Activated CD4-positive, alpha-beta T cell treated with anti-CD3 and anti-CD28 coated beads for 36 hours (primary cell): Measurements from ENCODE around the gene HS2ST1. TPM values are rescaled to one million over a fixed set of nuclear protein-coding genes. Genes with fewer than 3 reads are reported as not detected.
A peak's percentile ranks its signal among the peaks of the same experiment; 100 is the strongest.
"Not testable (repeated sequence)": the region's sequence is repeated elsewhere in the genome, so short reads cannot be mapped to it uniquely, and the experiment has no call there.

Experiments
- ATAC-seq: fragments of 200-7000 bp; cut with Tn5 transposase; one replicate; pipeline ENCODE4 v1.10.0; 2021; ENCODE audit warnings: mild to moderate bottlenecking, moderate library complexity
- CTCF ChIA-PET: fragments of 350-600 bp; sonication (Branson Sonifier 250); formaldehyde crosslinking; loops from one replicate; lab custom pipeline; 2021; ENCODE audit warnings: antibody characterized with exemption; lab: Charles Lee
- POLR2A ChIA-PET: fragments of 350-600 bp; sonication (Branson Sonifier 250); formaldehyde crosslinking; loops from one replicate; lab custom pipeline; 2021; ENCODE audit warnings: antibody characterized with exemption, inconsistent platforms; lab: Charles Lee
- DNase-seq: peaks from one replicate; pipeline ENCODE4 v3.0.0-alpha.2; 2020
- H3K27ac Mint-ChIP-seq: one replicate; pipeline ENCODE4 v1.8.0; 2021; ENCODE audit warnings: mixed read lengths
- H3K27me3 Mint-ChIP-seq: one replicate; pipeline ENCODE4 v1.8.0; 2021; ENCODE audit warnings: mixed read lengths
- H3K36me3 Mint-ChIP-seq: one replicate; pipeline ENCODE4 v1.8.0; 2021; ENCODE audit warnings: low read depth, mixed read lengths
- H3K4me1 Mint-ChIP-seq: one replicate; pipeline ENCODE4 v1.8.0; 2021; ENCODE audit warnings: mixed read lengths
- H3K4me3 Mint-ChIP-seq: one replicate; pipeline ENCODE4 v1.8.0; 2021; ENCODE audit warnings: mild to moderate bottlenecking, moderate library complexity, mixed read lengths
- H3K9me3 Mint-ChIP-seq: one replicate; pipeline ENCODE4 v1.8.0; 2021; ENCODE audit warnings: low read depth, mixed read lengths
- intact Hi-C, 2 experiments: fragments of 100-400 bp; cut with DNase I in 1 of 2; cut with micrococcal nuclease in 1 of 2; formaldehyde crosslinking; loops; one replicate each; pipeline versions ENCODE4 v1.14.2 to v1.15.1; 2022 to 2024; cut with DNase I, micrococcal nuclease
- total RNA-seq, 2 experiments: library from RNA; stranded (reverse); gene quantifications; one replicate each; pipeline ENCODE4 v1.2.3, GENCODE V29; 2021

HS2ST1 gene
- total RNA-seq, 2 experiments from 2014 or later: 21.3 to 22.2 TPM

- H3K4me3 Mint-ChIP-seq, H3K27ac Mint-ChIP-seq, DNase-seq, H3K27me3 Mint-ChIP-seq, H3K4me1 Mint-ChIP-seq, intact Hi-C loops, ATAC-seq: not testable (repeated sequence)
- POLR2A ChIA-PET: interaction anchor here (0.8 kb wide), 1 partner anchor 221 kb away, joined by 3 read pairs; no protein-coding TSS in a partner anchor
- CTCF ChIA-PET: interaction anchor here (1.0 kb wide), 1 partner anchor 72 kb away, joined by 4 read pairs; no protein-coding TSS in a partner anchor
- peaks cover 23% of the 10 kb centered on the region for H3K36me3 Mint-ChIP-seq
- H3K9me3 Mint-ChIP-seq: peaks cover 18% of the 10 kb centered on the region
These were observed 99.0 kb downstream of the HS2ST1 start for GRCh38 chr1:87013385-87013784.

DNA sequence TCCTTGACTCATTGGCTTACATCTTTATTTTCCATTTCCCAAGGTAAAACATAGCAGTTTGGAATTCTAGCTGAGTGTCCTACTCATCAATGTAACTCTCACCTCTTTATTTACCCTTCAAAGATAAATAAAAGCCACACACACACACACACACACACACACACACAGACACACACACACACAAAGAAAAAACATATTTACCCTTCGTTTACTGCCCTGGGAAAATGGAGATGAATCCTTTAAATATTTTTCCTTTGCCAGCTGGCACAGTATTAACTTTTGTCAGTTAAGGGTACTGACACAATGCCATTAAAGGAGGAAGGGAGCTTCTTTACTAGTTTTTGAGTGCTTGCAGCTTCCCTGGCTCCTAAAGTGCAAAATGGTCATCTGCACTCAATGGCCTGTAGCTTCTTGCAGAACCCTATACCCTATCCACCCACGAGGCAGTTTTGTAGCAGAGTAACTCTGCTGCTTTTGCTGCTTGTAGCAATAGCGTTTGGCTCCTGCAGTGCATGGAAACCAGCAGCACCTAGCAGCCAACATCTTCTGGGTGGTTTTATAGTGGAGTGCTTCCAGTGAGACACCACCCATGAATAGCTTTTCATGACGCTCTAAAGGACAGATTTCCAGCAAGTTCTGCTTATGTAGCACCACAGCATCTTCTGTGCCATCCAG lies 103.7 kb downstream of the HS2ST1 start:
- H3K9me3 Mint-ChIP-seq: peaks cover 12% of the 10 kb centered on the region
- intact Hi-C loops: no loop called here
- H3K27ac Mint-ChIP-seq: no peak overlapping the region
- no peak for DNase-seq
- no peak for ATAC-seq
- H3K36me3 Mint-ChIP-seq: peaks cover 9% of the 10 kb centered on the region
- ChIA-PET CTCF (interaction anchor here (0.9 kb wide), 1 partner anchor 68 kb away, joined by 3 read pairs; no protein-coding TSS in a partner anchor), POLR2A (no interaction called here)
- no peaks in the 10 kb centered on the region for H3K27me3 Mint-ChIP-seq
- no peak overlapping the region for H3K4me3 Mint-ChIP-seq
- no peaks in the 10 kb centered on the region for H3K4me1 Mint-ChIP-seq

GRCh38 chr1:87023326-87023725 lies 108.9 kb downstream of the HS2ST1 start:
- ChIA-PET POLR2A (no interaction called here), CTCF (no interaction called here)
- Mint-ChIP-seq H3K36me3 (no peaks in the 10 kb centered on the region), H3K27me3 (no peaks in the 10 kb centered on the region), H3K4me1 (peaks cover 12% of the 10 kb centered on the region), H3K9me3 (no peaks in the 10 kb centered on the region), H3K4me3 (no peak overlapping the region), H3K27ac (no peak overlapping the region)
- DNase-seq (no peak), ATAC-seq (no peak)
- intact Hi-C loops: no loop called here

GRCh38 chr1:87024936-87025540 lies 110.6 kb downstream of the HS2ST1 start:
- Mint-ChIP-seq H3K27ac (no peak overlapping the region), H3K4me1 (peaks cover 12% of the 10 kb centered on the region), H3K9me3 (no peaks in the 10 kb centered on the region), H3K36me3 (no peaks in the 10 kb centered on the region), H3K4me3 (no peak overlapping the region), H3K27me3 (no peaks in the 10 kb centered on the region)
- POLR2A ChIA-PET: no interaction called here
- DNase-seq (no peak), ATAC-seq (peak; percentile 47)
- CTCF ChIA-PET: interaction anchor here (0.7 to 1.4 kb wide), 3 partner anchors 9 to 134 kb away, joined by 3 to 4 read pairs (median 4); no protein-coding TSS in a partner anchor
- intact Hi-C loops: no loop called here

- POLR2A ChIA-PET: interaction anchor here (0.7 kb wide), 1 partner anchor 33 kb away, joined by 3 read pairs; no protein-coding TSS in a partner anchor
- CTCF ChIA-PET, H3K27ac Mint-ChIP-seq, H3K27me3 Mint-ChIP-seq, intact Hi-C loops, H3K36me3 Mint-ChIP-seq, DNase-seq, H3K9me3 Mint-ChIP-seq, ATAC-seq, H3K4me3 Mint-ChIP-seq: not testable (repeated sequence)
- peaks cover 17% of the 10 kb centered on the region for H3K4me1 Mint-ChIP-seq
These were observed 113.1 kb downstream of the HS2ST1 start for GRCh38 chr1:87027561-87027960.

DNA sequence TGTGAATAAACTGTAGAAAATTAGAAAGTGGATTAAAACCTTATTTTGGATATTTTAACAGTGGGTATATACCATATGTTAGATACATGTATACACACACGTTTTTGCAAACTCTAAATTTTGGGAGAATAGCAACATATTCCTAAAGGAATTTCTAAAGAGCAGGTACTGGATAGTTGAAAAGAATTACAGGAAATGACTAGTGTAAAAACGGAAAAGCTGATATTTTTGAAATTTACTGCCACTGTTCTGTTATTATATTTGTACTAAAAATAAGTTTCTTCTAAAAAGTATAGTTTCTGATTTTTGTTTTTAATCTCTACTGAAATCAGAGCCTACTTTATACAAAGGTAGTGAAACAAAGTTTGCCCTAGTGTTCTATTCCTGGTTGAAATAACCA lies 114.1 kb downstream of the HS2ST1 start:
- Mint-ChIP-seq H3K27me3 (no peaks in the 10 kb centered on the region), H3K27ac (no peak overlapping the region), H3K4me1 (peaks cover 17% of the 10 kb centered on the region), H3K9me3 (no peaks in the 10 kb centered on the region), H3K36me3 (no peaks in the 10 kb centered on the region), H3K4me3 (no peak overlapping the region)
- ChIA-PET POLR2A (no interaction called here), CTCF (no interaction called here)
- ATAC-seq (no peak), DNase-seq (no peak)
- intact Hi-C loops: no loop called here

DNA sequence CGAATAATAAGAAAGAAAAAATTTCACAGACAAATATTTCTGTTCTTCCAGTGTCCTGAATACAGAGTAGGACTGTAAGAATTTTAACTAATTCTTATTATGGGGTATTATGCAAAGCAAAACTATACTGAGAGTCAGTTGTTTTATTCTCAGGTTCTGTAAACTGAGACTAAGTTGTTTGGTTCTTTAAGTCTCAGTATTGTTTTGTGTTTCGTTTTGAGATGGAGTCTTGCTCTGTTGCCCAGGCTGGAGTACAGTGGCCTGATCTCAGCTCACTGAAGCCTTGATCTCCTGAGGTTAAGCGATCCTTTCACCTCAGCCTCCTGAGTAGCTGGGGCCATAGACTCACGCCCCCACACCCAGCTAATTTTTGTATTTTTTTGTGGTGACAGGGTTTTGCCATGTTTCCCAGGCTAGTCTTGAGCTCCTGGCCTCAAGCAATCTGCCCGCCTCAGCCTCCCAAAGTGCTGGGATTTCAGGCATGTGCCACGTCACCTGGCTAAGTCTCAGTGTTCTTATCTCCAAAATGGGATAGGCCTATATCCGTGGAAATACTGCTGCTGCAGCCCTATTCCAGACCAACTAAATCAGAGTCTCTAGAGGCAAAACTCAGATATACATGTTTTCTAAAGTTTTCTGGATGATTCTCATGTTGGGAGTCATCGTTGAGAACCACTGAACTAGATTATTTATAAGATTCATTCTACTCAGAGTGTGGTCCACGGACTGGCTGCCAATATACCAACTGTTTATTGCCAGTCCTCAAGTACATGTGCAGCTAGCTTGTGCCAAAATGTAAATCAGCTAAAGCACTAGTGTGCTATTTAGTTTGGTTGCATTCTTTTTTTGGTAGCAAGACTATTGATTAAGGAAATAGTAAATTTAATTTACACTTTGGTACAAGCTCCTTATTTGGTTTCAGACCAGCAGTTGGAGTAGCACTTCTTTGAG lies 116.6 kb downstream of the HS2ST1 start:
- no peak overlapping the region for H3K27ac Mint-ChIP-seq
- ChIA-PET POLR2A (no interaction called here), CTCF (interaction anchor here (1.1 kb wide), 1 partner anchor 16 kb away, joined by 3 read pairs; no protein-coding TSS in a partner anchor)
- H3K27me3 Mint-ChIP-seq: no peaks in the 10 kb centered on the region
- ATAC-seq: peak; percentile 55
- H3K9me3 Mint-ChIP-seq: no peaks in the 10 kb centered on the region
- H3K4me3 Mint-ChIP-seq: no peak overlapping the region
- intact Hi-C loops: no loop called here
- no peak for DNase-seq
- peaks cover 9% of the 10 kb centered on the region for H3K4me1 Mint-ChIP-seq
- H3K36me3 Mint-ChIP-seq: no peaks in the 10 kb centered on the region

GRCh38 chr1:87034351-87034750 lies 119.9 kb downstream of the HS2ST1 start:
- intact Hi-C loops: no loop called here
- DNase-seq (no peak), ATAC-seq (no peak)
- Mint-ChIP-seq H3K9me3 (no peaks in the 10 kb centered on the region), H3K4me3 (no peak overlapping the region), H3K4me1 (peaks cover 4% of the 10 kb centered on the region), H3K27ac (no peak overlapping the region), H3K36me3 (no peaks in the 10 kb centered on the region), H3K27me3 (no peaks in the 10 kb centered on the region)
- CTCF ChIA-PET: interaction anchor here (1.3 to 1.6 kb wide), 2 partner anchors 9 to 49 kb away, joined by 4 to 5 read pairs; no protein-coding TSS in a partner anchor
- POLR2A ChIA-PET: no interaction called here

GRCh38 chr1:87039096-87039495 lies 124.7 kb downstream of the HS2ST1 start:
- POLR2A ChIA-PET: no interaction called here
- Mint-ChIP-seq H3K36me3 (no peaks in the 10 kb centered on the region), H3K9me3 (no peaks in the 10 kb centered on the region), H3K4me1 (peaks cover 22% of the 10 kb centered on the region), H3K4me3 (no peak overlapping the region), H3K27ac (no peak overlapping the region), H3K27me3 (no peaks in the 10 kb centered on the region)
- no peak for ATAC-seq
- CTCF ChIA-PET: interaction anchor here (0.7 kb wide), 1 partner anchor 206 kb away, joined by 3 read pairs; no protein-coding TSS in a partner anchor
- intact Hi-C loops: no loop called here
- DNase-seq: no peak

DNA sequence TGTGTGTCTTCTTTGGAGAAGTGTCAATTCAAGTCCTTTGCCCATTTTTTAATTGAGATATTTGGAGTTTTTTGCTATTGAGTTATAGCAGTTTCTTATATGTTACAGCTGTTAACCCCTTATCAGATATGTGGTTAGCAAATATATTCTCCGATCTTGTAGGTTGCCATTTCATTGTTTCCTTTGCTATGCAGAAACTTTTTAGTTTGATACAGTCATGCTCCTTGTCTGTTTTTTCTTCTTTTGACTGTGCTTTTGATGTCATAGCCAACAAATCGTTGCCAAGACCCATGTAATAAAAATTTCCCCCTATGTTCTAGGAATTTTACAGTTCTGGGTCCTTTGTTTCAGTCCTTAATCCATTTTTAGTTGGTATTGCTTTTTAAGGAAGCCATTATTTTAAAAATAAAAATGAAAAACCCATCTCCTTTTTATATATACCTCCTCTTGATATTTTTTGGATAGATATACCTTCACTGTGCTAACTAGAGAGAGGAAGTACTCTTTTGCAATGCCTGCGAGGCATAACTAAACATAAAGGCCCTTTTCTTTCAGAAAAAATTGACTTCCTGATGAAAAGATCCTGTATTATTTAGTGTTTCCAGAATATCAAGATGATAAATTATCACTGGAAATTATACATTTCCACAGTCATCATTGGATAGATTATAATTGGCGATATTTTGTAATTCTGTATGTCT lies 127.8 kb downstream of the HS2ST1 start:
- POLR2A ChIA-PET: no interaction called here
- CTCF ChIA-PET: no interaction called here
- DNase-seq: no peak
- H3K36me3 Mint-ChIP-seq: peaks cover 5% of the 10 kb centered on the region
- no peaks in the 10 kb centered on the region for H3K27me3 Mint-ChIP-seq
- ATAC-seq: peak; percentile 5
- H3K27ac Mint-ChIP-seq: peak overlapping the region; percentile 58
- no peak overlapping the region for H3K4me3 Mint-ChIP-seq
- intact Hi-C loops: loop anchor here in 1 of 2 experiments (10.0 kb wide), 1 partner anchor 337 kb away; the partner anchor contains the start of gene SH3GLB1
- peaks cover 4% of the 10 kb centered on the region for H3K9me3 Mint-ChIP-seq
- peaks cover 46% of the 10 kb centered on the region for H3K4me1 Mint-ChIP-seq
